GM19240 (cell line): Measurements from ENCODE around the gene SPINT4.
"Not testable (repeated sequence)": the region's sequence is repeated elsewhere in the genome, so short reads cannot be mapped to it uniquely, and the experiment has no call there.

Experiments
- DNase-seq: peaks from one replicate; pipeline ENCODE4 v3.0.0; 2011; ENCODE audit warnings: low spot score; ENCODE audit not compliant: insufficient read length

SPINT4 gene

DNA sequence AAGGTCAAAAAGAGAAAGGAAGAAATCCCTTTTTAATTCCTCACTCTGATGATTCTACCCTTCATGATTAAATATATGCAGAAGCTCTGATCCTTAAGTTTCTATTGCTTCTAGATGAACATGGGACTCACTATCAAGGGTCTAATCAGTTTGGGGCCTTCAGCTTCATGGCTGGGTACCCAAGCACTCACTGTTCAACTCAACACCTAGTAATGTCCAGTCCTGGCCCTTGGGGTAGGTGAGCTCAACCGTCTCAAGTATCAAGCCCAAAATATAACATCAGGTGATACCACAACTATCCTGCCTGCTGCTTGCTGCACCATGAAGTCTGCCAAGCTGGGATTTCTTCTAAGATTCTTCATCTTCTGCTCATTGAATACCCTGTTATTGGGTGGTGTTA lies at the start of gene SPINT4:
Gene SPINT4, plus strand, starts transcription at position 301 of the 400 bp plus-strand sequence. Its CDS starts 21 bp downstream, at position 322.
- no peak for DNase-seq

DNA sequence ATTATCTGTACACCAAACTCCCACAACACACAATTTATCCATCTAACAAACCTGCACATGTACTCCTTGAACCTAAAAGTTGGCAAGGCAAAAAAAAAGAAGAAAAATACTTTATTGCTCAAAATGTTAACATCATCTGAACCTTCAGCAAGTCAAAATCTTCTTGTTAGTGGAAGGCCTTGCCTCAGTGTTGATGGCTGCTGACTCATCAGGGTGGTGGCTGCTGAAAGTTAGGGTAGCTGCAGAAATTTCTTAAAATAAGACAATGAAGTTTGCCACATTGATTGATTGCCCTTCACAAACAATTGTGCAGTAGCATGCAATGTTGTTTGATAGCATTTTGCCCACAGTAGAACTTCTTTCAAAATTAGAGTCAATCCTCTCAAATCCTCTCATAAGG lies 49.4 kb upstream of the SPINT4 start:
- no peak for DNase-seq

DNA sequence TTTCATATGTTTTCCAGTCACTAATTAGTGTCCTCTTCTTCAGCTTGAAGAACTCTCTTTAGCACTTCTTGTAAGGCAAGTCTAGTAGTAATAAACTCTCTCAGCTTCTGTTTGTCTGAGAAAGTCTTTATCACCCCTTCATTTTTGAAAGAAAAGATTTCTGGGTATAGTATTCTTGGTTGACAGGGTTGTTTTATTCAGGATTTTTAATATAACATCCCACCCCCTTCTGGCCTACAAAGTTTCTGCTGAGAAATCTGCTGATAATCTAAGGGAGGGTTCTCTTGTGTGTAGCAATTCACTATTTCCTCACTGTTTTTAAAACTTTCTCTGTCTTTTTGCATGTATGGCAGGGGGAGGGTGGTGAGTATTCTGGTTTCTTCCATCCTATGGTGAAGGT lies 42.5 kb upstream of the SPINT4 start:
- no peak for DNase-seq

GRCh38 chr20:45685896-45686295 lies 36.3 kb upstream of the SPINT4 start:
- DNase-seq: no peak

DNA sequence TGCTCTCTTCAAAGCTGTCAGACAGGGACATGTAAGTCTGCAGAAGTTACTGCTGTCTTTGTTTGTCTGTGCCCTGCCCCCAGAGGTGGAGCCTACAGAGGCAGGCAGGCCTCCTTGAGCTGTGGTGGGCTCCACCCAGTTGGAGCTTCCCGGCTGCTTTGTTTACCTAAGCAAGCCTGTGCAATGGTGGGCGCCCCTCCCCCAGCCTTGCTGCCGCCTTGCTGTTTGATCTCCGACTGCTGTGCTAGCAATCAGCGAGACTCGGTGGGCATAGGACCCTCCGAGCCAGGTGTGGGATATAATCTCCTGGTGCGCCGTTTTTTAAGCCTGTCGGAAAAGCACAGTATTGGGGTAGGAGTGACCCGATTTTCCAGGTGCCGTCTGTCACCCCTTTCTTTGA lies 28.8 kb upstream of the SPINT4 start:
- DNase-seq: not testable (repeated sequence)

DNA sequence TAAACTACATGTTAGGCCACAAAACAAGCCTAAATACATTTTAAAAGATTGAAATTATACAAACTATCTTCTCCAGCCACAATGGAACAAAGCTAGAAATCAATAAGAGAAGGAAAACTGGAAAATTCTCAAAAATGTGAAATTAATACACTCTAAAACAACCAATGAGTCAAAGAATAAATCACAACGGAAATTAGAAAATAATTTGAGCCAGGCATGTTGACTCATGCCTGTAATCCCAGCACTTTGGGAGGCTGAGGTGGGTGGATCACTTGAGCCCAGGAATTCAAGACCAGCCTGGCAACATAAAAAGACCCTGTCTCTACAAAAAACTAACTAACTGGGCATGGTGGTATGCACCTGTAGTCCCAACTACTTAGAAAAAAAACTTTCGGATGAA lies 26.7 kb upstream of the SPINT4 start:
- DNase-seq: no peak

GRCh38 chr20:45701104-45701503 lies 21.0 kb upstream of the SPINT4 start:
- DNase-seq: no peak

DNA sequence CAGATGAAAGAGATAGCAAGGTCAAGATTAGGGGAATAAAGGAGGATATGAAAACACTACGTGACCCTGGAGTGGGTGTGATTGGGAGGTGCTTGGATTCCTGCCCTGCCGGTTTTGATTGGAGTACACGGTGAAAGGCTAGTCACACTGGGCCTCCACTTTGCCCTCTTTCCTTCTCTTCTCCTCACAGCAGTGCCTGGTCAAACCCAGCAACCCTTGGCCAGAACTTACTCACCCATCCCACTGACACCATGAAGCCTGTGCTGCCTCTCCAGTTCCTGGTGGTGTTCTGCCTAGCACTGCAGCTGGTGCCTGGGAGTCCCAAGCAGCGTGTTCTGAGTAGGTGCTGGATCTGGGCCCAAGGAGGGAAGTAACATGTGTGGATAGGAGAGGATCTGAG lies 20.3 kb upstream of the SPINT4 start, which contains the start of gene WFDC13:
Gene WFDC13, plus strand, starts transcription at position 166 of the 400 bp plus-strand sequence. Its CDS starts 86 bp downstream, at position 252.
- no peak for DNase-seq

- no peak for DNase-seq
Measured at GRCh38 chr20:45704969-45705637, 17.0 kb upstream of the SPINT4 start, which contains the start of gene WFDC10B. Gene WFDC10B (minus strand): TSS chr20:45705019. CDS start chr20:45685992, 19,027 bp downstream.

DNA sequence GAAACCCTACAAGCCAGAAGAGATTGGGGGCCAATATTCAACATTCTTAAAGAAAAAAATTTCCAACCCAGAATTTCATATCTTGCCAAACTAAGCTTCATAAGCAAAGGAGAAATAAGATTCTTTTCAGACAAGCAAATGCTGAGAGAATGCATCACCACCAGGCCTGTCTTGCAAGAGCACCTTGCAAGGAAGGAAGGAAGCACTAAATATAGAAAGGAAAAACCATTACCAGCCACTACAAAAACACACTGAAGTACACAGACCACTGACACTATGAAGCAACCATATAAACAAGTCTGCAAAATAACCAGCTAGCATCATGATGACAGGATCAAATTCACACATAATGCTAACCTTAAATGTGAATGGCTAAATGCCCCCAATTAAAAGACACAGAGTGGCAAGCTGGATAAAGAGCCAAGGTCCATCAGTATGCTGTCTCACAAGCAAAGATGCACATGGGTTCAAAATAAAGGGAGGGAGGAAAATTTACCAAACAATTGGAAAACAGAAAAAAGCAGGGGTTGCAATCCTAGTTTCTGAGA lies 5.9 kb upstream of the SPINT4 start:
- DNase-seq: not testable (repeated sequence)

DNA sequence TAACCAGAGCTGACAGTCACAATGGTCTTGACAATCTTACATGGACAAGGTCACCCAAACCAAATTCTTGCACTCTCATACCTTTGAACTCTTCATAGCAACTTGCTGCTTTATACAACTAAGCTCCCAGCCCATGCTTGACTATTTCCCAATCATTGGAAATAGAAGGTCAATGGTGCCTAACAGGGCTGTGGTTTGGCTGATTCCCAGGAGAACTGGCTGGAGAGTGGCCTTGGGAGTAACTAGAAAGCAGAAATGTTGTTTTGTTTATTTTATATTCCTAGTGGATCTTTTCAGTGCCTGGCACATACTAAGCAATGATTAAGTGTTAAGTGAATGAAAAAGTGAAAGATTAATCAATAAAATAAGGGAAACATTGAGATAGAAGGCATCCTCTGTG lies 3.0 kb downstream of the SPINT4 start:
- DNase-seq: no peak

DNA sequence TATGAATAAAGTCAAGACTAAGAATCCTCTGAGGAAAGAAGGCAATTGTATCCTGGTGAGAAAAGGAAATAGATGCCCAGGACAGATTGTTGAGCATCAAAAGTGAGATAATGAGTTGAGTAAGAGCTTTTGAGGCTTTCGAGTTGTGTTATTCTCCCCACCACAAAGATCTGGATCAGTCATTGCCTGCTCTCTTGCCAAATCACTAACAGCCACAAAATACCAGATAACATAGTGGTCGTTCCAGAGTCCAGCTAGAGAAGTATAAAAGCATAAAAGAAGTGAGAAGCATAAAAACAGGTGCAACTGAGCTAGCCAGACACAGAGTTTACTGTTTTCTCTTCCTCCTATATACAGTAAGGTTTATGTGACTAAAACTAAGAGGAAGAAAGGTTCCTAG lies 4.9 kb downstream of the SPINT4 start:
- DNase-seq: no peak

DNA sequence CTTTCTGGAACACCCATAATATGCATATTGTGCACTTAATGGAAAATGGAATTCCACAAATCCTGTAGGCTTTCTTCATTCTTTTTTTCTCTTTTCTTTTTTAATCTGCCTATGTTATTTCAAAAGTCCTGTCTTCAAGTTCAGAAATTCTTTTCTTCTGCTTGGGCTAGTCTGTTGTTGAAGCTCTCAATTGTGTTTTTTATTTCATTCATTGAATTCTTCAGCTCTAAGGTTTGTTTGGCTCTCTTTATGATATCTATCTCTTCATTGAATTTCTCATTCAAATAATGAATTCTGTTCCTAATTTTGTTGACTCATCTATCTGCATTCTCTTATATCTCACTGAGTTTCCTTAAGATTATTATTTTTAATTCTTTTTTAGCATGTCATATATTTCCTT lies 10.1 kb downstream of the SPINT4 start:
- DNase-seq: no peak

DNA sequence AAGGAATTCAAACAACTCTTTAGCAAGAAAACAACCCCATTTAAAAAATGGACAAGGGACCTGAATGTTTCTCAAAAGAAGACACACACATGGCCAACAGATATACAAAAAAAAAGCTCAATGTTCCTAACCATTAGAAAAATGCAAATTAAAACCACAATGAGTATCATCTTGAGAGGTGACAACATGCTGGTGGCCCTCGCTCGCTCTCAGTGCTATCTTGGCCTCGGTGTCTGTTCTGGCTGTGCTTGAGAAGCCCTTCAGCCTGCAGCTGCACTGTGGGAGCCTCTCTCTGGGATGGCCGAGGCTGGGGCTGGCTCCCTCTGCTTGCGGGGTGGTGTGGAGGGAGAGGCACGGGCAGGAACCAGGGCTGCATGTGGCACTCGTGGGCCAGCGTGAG lies 13.4 kb downstream of the SPINT4 start:
- DNase-seq: no peak

DNA sequence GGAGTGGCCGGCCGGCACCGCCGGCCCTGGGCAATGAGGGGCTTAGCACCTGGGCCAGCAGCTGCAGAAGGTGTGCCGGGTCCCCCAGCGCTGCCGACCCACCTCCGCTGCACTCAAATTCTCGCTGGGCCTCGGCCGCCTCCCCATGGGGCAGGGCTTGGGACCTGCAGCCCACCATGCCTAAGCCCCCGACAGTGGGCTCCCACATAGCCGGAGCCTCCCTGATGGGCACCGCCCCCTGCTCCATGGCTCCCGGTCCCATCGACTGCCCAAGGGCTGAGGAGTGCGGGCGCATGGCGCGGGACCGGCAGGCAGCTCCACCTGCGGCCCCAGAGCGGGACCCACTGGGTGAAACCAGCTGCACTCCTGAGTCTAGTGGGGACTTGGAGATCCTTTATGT lies 13.8 kb downstream of the SPINT4 start:
- no peak for DNase-seq

DNA sequence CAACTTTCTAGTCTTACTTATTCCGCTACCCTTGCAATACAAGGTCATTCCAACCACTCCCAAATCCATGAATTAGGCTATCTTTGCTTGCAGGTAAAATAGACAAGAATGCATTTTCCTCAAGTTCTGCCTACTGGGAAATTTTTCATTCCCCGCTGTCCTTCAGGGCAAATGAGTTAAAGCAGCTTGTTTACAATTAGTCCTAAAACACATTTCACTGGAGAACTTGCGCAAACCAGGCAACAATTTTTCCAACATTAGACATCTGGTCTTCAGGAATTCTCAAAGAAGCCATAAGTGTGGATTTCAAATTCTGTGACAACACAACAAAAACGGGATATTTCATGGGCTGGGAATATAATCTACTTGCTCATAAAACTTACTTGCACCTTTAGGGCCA lies 20.4 kb downstream of the SPINT4 start:
- DNase-seq: no peak

- DNase-seq: no peak
Measured at GRCh38 chr20:45745015-45745414, 22.9 kb downstream of the SPINT4 start.

GRCh38 chr20:45751721-45752120 lies 29.6 kb downstream of the SPINT4 start:
- no peak for DNase-seq

DNA sequence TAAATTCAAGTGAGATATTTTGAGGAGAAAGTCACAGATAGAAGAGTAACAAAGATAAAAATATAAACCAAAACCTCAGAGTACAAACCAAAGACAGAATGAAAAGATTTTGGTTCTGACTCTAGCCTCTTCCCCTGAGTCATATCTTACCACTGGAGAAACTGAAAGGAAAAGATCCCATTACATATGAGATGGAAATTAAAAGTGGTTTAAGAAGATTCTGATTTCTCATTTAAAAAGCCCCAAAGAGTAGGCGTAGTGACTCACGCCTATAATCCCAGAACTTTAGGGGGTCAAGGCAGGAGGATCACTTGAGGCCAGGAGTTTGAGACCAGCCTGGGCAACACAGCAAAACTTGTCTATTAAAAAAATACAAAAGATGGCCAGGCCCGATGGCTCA lies 30.6 kb downstream of the SPINT4 start:
- no peak for DNase-seq

- DNase-seq: no peak
Measured at GRCh38 chr20:45758096-45758495, 35.9 kb downstream of the SPINT4 start.

DNA sequence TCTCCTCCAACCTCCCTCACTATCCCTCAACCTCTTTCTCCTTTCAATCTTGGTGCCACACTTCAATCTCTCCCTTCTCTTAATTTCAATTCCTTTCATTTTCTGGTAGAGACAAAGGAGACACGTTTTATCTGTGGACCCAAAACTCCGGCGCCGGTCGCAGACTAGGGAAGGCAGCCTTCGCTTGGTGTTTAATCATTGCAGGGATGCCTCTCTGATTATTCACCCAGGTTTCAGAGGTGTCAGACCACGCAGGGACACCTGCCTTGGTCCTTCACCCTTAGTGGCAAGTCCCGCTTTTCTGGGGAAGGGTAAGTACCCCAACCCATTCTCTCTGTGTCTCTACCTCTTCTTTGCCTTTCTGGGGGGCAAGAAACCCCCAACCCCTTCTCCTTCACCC lies 37.8 kb downstream of the SPINT4 start:
- not testable (repeated sequence) for DNase-seq

GRCh38 chr20:45761966-45762365 lies 39.8 kb downstream of the SPINT4 start:
- not testable (repeated sequence) for DNase-seq

- not testable (repeated sequence) for DNase-seq
Measured at GRCh38 chr20:45764618-45765282, 42.6 kb downstream of the SPINT4 start.
